GM19397 (cell line): Measurements from ENCODE around the gene C1QL2.

ENCODE experiments used
- ATAC-seq: cut with Tn5 transposase; IDR thresholded peaks from one replicate; pipeline ENCODE4 v1.9.1; 2021; ENCODE audit warnings: mild to moderate bottlenecking, moderate library complexity; ENCODE audit not compliant: unreplicated experiment

Gene C1QL2

DNA sequence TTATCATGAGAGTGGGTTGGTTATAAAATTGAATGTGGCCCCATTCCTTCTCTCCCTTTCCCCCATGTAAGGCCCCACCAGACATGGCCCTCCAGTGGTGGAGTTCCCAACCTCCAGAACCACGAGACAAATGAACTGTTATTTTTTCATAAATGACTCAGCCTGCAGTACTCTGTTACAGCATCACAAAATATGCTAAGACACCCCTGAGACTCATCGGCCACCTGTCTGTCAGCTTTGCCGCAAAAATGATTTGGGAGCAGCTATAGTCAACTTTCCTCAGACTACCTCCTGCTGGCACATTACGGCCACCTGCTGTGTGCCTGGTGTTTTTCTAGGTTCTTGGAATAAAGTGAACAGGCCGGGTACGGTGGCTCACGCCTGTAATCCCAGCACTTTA, 21.4 kb upstream of the C1QL2 start:
- no peak for ATAC-seq

GRCh38 chr2:119179202-119179601, 20.7 kb upstream of the C1QL2 start:
- ATAC-seq, result no peak

DNA sequence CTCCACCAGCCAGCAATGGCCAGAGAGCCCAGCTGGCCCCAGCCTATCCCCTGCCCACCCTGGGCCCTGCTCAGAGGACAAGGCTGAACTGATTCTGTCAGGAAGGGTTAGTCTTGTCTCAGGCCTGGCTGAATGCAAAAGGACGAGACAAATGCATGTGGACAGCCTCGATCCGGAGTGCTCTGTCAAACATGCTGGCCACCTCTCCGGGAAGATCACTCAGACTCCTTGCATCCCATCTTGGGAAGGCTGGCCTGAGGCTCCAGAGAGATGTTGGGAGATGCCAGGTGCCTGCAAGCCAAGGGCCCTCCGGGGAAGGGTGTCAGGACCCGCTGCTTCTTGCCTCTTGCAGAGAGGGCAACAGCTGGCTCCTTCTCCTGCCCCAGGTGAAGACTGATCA, 20.2 kb upstream of the C1QL2 start:
- no peak for ATAC-seq

GRCh38 chr2:119177838-119178190, 19.3 kb upstream of the C1QL2 start:
- no peak for ATAC-seq

DNA sequence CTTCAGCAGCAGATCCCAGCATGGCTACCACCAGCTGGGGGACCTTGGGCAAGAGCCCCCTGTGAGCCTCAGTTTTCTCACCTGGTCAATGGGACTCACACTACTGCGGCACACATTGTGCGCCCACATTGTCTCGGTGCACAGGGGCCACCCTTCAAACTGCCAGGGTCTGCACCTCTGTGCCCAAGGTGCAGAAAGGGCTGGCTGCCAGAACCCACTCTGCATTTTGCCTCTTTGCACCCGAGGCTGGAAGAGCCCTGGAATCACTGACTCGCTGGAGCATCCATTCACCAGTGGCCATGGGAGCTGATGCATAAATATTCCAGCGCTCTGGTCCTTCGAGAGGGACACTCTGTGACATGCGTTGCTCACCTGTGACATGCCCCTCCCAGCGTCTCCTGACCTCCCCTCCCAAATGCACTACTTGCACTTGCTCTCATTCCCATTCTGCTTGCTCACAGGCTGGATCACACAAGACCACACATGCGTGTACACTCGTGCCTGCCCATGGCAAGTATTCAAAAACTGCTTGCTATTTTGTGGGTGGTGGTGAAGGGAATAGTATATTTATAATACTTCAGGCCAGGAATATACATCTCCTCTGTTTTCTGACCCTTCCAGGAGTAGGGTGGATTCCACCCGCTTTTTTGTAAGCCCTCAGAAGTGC, 18.8 kb upstream of the C1QL2 start:
- no peak for ATAC-seq

DNA sequence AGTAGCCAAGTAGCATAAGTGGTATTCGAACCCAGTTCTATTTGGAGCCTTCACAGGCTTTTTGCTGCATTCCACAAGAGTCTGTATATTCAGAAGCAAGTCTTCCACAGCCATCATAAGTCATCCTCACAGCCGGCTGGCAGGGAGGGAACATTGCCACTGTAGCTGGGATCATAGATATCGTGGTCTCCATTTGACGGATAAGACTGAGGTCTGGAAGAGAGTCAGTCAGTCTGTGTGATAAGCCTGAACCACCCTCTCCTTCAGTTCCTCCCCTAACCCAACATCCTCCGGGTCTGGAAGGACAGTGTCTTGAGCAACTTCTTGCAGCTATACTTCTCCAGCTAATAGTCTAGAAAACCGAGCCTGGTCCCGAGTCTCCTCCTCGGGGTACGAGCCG, 17.0 kb upstream of the C1QL2 start:
- no peak for ATAC-seq

GRCh38 chr2:119174993-119175347, 16.4 kb upstream of the C1QL2 start:
- no peak for ATAC-seq

DNA sequence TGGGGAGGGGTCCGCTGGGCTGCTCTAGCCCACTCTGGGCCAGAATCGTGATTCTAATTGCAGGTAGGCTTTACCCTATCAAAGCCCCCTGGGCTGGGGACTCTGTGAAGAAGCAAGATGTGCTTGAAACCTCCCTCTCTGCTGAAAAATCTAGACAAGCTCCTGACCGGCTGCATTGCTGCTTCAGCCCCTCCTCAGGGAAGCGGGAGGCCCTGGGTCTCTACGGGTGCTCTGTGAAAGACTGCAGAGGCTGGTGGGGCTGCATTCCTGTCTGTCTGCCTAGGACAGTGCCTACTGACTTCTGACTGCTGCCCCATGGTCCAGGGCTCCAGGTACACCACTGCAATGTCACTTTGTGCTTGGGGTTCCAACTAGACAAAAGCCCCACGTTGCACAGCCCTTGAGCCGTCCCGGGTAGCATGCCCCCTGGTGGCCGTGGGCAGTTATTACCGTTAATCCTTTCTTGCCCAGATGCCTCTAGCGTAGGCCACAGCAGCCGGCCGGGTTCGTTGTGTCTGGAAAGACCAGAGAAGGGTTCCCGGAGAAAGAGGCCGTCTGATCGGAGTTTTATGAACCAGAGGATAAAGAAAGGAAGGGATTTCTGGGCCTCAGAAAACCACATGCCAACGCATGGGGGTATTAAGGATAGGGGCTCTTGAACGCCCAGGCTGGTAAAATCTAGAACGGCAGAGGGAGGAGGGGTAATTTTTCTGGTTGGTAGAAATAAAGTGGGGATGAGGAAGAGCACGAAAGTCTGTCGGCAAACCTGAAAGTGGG, 15.9 kb upstream of the C1QL2 start:
- ATAC-seq, result peak; percentile 87

DNA sequence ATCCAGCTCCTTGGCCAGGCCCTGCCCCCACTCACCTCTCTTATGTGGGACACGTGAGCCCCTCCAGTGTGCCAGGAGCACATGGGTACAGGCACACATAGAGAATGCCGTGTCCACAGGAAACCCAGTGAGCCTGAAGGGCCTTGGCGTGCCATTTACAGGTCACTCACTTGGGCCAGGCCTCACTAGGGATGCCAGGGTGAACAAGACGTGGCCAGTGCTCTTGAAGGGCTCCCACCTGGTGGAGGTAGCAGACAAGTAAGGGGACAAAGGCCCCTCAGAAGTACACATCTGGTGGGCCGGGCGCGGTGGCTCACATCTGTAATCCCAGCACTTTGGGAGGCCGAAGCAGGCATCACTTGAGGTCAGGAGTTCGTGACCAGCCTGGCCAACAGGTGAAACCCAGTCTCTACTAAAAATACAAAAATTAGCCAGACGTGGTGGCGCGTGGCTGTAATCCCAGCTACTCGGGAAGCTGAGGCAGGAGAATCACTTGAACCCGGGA, 15.1 kb upstream of the C1QL2 start:
- no peak for ATAC-seq

DNA sequence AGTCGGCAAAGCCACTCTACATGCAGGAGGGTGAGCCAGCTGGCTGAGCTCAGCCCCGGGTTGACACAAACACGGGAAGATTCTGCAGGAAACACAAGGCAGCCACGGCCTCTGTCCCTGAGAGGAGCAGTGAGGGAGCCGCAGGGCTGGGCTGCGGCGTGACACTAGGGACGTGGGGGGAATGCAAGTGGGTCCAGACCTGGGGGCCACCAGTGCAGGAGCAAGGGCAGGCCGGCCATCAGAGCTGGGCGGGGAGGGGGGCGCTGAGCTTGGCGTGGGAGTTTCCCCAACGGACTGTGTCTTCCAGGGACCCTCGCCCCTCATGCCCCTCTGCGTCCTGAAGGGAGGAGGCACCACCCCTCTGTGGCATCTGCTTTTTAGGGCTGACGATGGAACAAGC, 12.0 kb upstream of the C1QL2 start:
- ATAC-seq, result no peak

DNA sequence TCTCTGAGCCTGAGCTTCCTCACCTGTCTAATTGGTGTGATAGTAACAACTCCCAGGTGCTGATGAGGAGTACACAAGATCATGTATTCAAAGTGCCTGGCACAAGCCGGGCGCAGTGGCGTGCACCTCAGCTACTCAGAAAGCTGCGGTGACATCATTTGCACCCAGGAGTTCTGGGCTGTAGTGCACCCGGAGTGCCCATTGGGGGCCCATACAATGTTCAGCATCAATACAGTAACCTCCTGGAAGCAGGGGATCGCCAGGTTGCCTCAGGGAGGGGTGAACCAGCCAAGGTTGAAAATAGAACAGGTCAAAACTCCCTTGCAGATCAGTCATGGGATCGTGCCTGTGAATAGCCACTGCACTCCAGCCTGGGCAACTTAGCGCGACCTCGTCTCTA, 11.2 kb upstream of the C1QL2 start:
- ATAC-seq, result no peak

DNA sequence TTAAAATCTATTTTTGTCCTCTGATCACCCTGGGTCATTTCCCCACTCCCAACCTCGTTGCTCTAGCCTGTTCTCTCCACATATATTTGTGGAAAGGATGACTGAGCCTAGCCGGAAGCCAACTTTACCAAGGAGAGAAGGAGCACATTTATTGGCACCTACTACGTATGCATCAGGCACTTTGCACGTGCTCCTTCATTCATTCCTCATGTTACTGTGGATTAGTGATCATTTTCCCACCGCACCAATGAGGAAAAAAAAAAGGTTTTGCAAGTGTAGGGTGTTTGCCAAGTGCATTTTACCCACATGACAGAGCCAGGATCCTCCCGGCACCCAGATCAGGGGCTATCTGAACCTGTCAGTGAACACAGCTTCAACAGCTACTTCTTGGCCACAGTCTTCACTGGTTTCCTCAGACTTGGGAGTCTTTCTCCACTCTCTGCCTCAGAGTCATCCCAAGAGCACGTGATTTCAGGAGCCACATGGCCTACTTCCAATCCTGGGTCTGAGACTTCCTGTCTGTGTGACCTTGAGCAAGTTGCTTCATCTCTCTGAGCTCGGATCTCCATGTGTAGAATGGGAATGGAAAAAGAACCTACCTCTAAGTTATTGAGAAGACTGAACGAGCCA, 1.9 kb upstream of the C1QL2 start:
- no peak for ATAC-seq

DNA sequence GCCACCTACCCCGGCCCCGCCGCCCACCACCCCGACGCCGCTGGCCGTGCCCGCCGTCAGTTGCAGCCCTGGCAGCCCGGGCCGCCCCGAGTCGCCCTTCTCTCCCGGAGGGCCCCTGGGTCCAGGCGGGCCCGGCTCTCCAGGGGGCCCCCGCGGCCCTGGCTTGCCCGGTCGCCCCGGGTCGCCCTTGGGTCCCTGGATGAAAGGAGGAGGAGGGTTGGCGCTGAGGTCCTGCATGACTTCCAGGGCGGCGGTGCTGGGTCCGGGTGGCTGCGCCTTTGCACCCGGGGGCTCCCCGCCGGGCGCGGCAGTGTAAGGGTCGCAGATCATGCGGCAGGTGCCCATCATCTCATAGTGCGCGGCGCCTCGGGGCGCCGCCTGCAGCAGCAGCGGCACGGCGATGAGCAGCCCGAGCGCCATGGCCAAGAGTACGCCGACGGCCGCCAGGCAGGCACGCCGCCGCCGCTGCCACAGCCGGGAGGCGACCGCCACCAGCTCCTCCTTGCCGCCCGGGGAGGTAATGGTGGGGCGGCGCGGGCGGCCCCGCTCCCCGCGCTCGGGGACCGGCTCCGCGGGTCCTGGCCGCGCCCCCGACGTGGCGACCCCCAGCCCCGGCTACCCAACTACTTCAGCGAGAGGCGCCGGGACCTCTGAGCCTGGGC, 570 bp downstream of the C1QL2 start:
- ATAC-seq, result no peak

- ATAC-seq, result no peak
Measured at GRCh38 chr2:119156891-119157773, 1.4 kb downstream of the C1QL2 start.

DNA sequence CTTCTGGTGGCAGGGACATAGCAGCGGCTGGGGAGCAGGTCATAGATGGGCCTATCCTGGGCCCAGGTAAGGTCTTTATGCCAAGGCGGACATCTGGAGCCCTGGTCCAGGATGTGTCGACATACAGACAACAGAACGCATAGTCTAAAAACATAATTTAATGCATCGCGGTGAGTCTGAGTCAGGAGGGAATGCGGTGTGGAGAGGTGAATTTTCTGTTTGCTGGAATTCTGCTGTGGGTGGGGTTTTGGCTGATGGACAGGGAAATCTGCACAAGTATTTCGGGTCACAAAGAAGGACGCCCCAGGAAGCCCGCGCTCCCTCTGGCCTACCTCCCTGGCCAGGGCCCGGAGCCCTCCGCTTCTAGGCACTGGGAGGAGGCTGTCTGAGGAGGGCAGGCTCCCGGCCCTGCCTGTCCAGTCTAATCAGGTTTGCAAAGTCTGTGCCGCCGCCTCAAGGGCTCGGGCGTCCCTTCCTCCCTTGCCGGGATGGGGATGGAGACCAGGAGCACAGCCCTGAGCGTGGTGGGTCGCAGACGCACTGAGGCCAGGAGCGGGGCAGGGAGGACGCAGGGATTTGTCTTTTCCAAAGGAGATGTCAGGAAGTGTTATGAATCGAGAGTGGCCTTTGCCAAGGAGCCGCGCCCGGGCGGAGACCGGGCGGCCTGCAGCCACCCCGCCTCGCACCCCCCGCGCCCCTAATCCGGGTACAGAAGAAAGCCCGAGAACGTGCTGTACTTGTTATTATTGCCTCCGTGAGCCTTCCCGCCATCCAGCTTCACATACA, 2.3 kb downstream of the C1QL2 start:
- ATAC-seq, result no peak

- ATAC-seq, result no peak
Measured at GRCh38 chr2:119155633-119156032, 2.9 kb downstream of the C1QL2 start.

- ATAC-seq, result no peak
Measured at GRCh38 chr2:119154076-119154475, 4.5 kb downstream of the C1QL2 start.

DNA sequence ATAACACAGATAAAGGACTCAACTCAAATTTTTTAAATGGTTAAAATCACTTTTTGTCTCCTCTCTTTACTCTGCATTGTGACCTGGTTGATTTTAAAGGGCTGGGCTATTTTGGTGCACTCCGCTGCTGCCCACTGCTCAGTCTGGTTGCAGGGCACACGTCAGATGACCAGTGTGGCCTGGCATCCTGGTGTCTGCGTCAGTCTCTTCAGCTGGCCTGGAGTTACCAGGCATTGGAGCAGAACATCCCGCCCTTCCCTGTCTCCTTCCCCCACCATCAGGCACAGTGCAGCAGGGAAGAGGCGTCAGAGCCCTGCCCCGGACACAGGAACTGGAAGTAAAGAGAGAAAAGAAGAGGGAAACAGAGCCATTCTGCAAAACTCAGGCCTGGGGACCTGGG, 8.9 kb downstream of the C1QL2 start:
- ATAC-seq, result no peak

DNA sequence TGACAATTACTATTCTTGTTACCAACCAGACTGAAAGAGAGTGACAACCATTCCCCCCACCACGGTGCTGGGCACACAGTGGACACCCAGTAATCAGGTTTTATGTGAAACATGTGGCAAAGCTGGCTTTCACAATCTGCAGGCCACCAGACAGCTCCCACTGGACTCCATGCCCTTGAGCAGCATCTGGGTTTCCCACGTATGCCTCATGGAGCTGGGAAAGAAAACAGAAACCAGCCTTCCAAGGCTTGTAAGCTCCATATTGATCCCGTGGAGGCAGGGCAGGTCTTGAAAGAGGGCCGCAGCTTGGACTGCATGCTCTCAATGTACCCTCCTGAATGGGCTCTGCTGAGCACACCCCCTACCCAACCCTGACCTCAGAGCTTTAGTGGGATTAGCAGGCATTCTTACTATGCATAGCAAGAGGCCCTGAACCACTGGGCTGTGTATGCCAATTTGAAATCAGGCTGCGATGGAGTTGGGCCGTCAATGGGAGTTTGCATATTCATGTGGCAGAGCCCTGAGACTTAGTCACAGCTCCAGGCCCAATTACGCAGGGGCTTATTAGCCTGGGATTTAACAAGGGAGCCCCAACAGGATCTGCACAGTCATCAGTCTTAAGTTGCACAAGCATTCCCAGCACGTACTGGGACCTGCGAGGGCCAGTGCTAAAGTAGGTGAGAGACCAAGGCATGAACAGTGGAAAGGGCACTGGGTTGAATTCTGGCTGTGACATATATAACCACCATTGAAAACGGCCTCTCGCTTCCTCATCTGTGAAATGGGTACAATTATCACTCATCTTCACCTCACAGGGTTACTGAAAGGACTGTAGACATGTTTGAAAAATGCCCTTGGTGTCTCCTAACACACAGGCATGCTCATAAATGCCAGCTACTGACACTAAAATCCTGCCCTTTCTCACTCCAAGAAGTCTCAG, 10.5 kb downstream of the C1QL2 start:
- ATAC-seq, result no peak
